Keratinocyte (primary cell): ENCODE results near the gene SRL. TPM values are rescaled to one million over a fixed set of nuclear protein-coding genes. Genes with fewer than 3 reads are reported as not detected.

Experiments used
- DNase-seq: peaks from one replicate; pipeline ENCODE4 v3.0.0-alpha.2; 2011; ENCODE audit warnings: low read depth, missing footprints, low spot score
- FAIRE-seq: peaks from 2 replicates; lab custom pipeline; 2011; peaks lifted over from hg19 to GRCh38; lab: Jason Lieb, UNC
- H2AFZ ChIP-seq: 2 replicates; pipeline ENCODE4 v1.6.0; 2012; ENCODE audit warnings: low read length, control low read depth, inconsistent platforms; ENCODE audit not compliant: control insufficient read depth
- H3K27ac ChIP-seq: 2 replicates; pipeline ENCODE4 v1.5.1; 2011; ENCODE audit warnings: low read length; ENCODE audit not compliant: control insufficient read depth, insufficient read depth
- H3K27me3 ChIP-seq: 3 replicates; pipeline ENCODE4 v1.6.0; 2011; ENCODE audit warnings: low read length; ENCODE audit not compliant: control insufficient read depth, insufficient read depth; ENCODE audit errors: extremely low read depth
- H3K36me3 ChIP-seq, 2 experiments: 2 replicates in 1 of 2; 3 replicates in 1 of 2; pipeline ENCODE4 v1.5.1; 2011; ENCODE audit warnings: low read length in 2 of 2, mild to moderate bottlenecking in 1 of 2; ENCODE audit not compliant: control insufficient read depth in 2 of 2, insufficient read depth in 2 of 2; ENCODE audit errors: extremely low read depth in 1 of 2
- H3K4me1 ChIP-seq: 3 replicates; pipeline ENCODE4 v1.5.1; 2011; ENCODE audit warnings: low read length; ENCODE audit not compliant: control insufficient read depth, insufficient read depth; ENCODE audit errors: extremely low read depth
- H3K4me2 ChIP-seq: 3 replicates; pipeline ENCODE4 v1.6.0; 2011; ENCODE audit warnings: low read depth, low read length; ENCODE audit not compliant: control insufficient read depth, insufficient read depth; ENCODE audit errors: extremely low read depth
- H3K4me3 ChIP-seq, 3 experiments: fragments of 200-600 bp in 1 of 3; sonication (generic) in 1 of 3; 2 replicates in 2 of 3; 3 replicates in 1 of 3; pipeline ENCODE4 v1.5.1; 2011 to 2016; ENCODE audit warnings: low read length in 3 of 3, mild to moderate bottlenecking in 3 of 3, control low read depth in 2 of 3, inconsistent platforms in 1 of 3, low read depth in 1 of 3, mixed read lengths in 1 of 3, mixed run types in 1 of 3, moderate library complexity in 1 of 3; ENCODE audit not compliant: control insufficient read depth in 2 of 3, insufficient read depth in 2 of 3; ENCODE audit errors: extremely low read depth in 1 of 3
- H3K79me2 ChIP-seq: 2 replicates; pipeline ENCODE4 v1.6.0; 2012; ENCODE audit warnings: low read length; ENCODE audit not compliant: control insufficient read depth, insufficient read depth
- H3K9ac ChIP-seq: 3 replicates; pipeline ENCODE4 v1.6.0; 2011; ENCODE audit warnings: low read length; ENCODE audit not compliant: control insufficient read depth, insufficient read depth; ENCODE audit errors: extremely low read depth
- H3K9me1 ChIP-seq: 3 replicates; pipeline ENCODE4 v1.6.0; 2011; ENCODE audit warnings: low read length; ENCODE audit not compliant: control insufficient read depth, insufficient read depth; ENCODE audit errors: extremely low read depth
- H3K9me3 ChIP-seq: 2 replicates; pipeline ENCODE4 v1.5.1; 2012; ENCODE audit warnings: low read depth, low read length; ENCODE audit not compliant: control insufficient read depth
- H4K20me1 ChIP-seq: 3 replicates; pipeline ENCODE4 v1.6.0; 2011; ENCODE audit warnings: low read length; ENCODE audit not compliant: control insufficient read depth, insufficient read depth; ENCODE audit errors: extremely low read depth
- CTCF ChIP-seq, 3 experiments: IDR thresholded peaks in 1 of 3; conservative IDR thresholded peaks in 1 of 3; optimal IDR thresholded peaks in 1 of 3; 2 replicates in 2 of 3; 3 replicates in 1 of 3; pipeline versions ENCODE3 to v1.5.1; 2011; ENCODE audit warnings: low read length in 3 of 3, mild to moderate bottlenecking in 3 of 3, moderate library complexity in 2 of 3, control low read depth in 1 of 3, inconsistent platforms in 1 of 3; ENCODE audit not compliant: insufficient read depth in 2 of 3; ENCODE audit errors: extremely low read depth in 1 of 3
- EZH2 ChIP-seq: IDR thresholded peaks from one replicate; pipeline ENCODE4 v1.6.1; 2012; ENCODE audit warnings: inconsistent platforms, mild to moderate bottlenecking, low read length, moderate library complexity
- dilution Hi-C: fragments of 300-500 bp; cut with MboI; formaldehyde crosslinking; loops from one replicate; pipeline ENCODE4 v1.7.0; 2020; ENCODE audit warnings: low sequenced_read_pairs; ENCODE audit not compliant: extremely low pct_ligation_motif_present
- polyA plus RNA-seq, 5 experiments: library from polyadenylated mRNA; depleted of rRNA in 3 of 5; stranded (reverse) in 3 of 5; stranded (forward) in 1 of 5; unstranded in 1 of 5; fragments of >200 nt; gene quantifications; 1 replicate in 1 of 5; 2 replicates in 3 of 5; 3 replicates in 1 of 5; pipeline versions ENCODE4 v1.2.1 to v1.2.3, GENCODE V29; 2011 to 2012; ENCODE audit warnings: missing spikeins in 2 of 5, low read depth in 1 of 5, low replicate concordance in 1 of 5

The SRL gene
- polyA plus RNA-seq, 1 donor (not counting 4 experiments of a cell fraction or from before 2014, with no cell fraction given) = not detected

- DNase-seq = no peak
- H3K27me3 ChIP-seq = no peaks in the 10 kb centered on the region
- H3K4me1 ChIP-seq = no peaks in the 10 kb centered on the region
- H3K9ac ChIP-seq = no peak overlapping the region
- dilution Hi-C loops = no loop called here
- peaks cover 8 to 15% of the 10 kb centered on the region in 2 experiments for H3K36me3 ChIP-seq
- TF ChIP-seq CTCF (optimal IDR thresholded peaks at IDR 0.05 in 1 of 3, IDR thresholded peaks at IDR 0.05 in 1 of 3, conservative IDR thresholded peaks at IDR 0.05 in 1 of 3; ENCODE audit: extremely low read depth in 1 of 3, insufficient read depth in 2 of 3, low read length in 3 of 3) = no peak
- TF ChIP-seq EZH2 = no peak
- no peak overlapping the region for H2AFZ ChIP-seq
- FAIRE-seq = no peak
- H3K9me1 ChIP-seq = no peaks in the 10 kb centered on the region
- H3K4me2 ChIP-seq = no peak overlapping the region
- H3K27ac ChIP-seq = no peak overlapping the region
- H4K20me1 ChIP-seq = peaks cover 5% of the 10 kb centered on the region
- H3K79me2 ChIP-seq = peaks cover 21% of the 10 kb centered on the region
- no peaks in the 10 kb centered on the region for H3K9me3 ChIP-seq
- H3K4me3 ChIP-seq = no peak overlapping the region
Observed at GRCh38 chr16:4262303-4262835, 20.5 kb upstream of the SRL start.

- no peaks in the 10 kb centered on the region for H3K9me1 ChIP-seq
- TF ChIP-seq EZH2 (no peak), CTCF (optimal IDR thresholded peaks at IDR 0.05 in 1 of 3, IDR thresholded peaks at IDR 0.05 in 1 of 3, conservative IDR thresholded peaks at IDR 0.05 in 1 of 3; ENCODE audit: extremely low read depth in 1 of 3, insufficient read depth in 2 of 3, low read length in 3 of 3) (peak; percentile 68 to 88 (median 78))
- DNase-seq = no peak
Observed at GRCh38 chr16:4261557-4262172, 19.8 kb upstream of the SRL start.

More at GRCh38 chr16:4261557-4262172, 19.8 kb upstream of the SRL start:
- Histone ChIP-seq H3K79me2 (peaks cover 18% of the 10 kb centered on the region), H3K9ac (no peak overlapping the region), H3K36me3 (peaks cover 8 to 15% of the 10 kb centered on the region in 2 experiments), H3K4me2 (no peak overlapping the region), H3K4me3 (no peak overlapping the region), H3K4me1 (no peaks in the 10 kb centered on the region), H3K27ac (no peak overlapping the region), H4K20me1 (peaks cover 5% of the 10 kb centered on the region), H2AFZ (no peak overlapping the region), H3K27me3 (no peaks in the 10 kb centered on the region), H3K9me3 (no peaks in the 10 kb centered on the region)
- dilution Hi-C loops = no loop called here
- no peak for FAIRE-seq
